Liver (tissue), 9 donors: Measurements from ENCODE around the gene PLXNB2. TPM values are rescaled to one million over a fixed set of nuclear protein-coding genes. Genes with fewer than 3 reads are reported as not detected.

Experiments used
- DNase-seq: peaks from one replicate; pipeline ENCODE4 v3.0.0-alpha.2; 2017; ENCODE audit warnings: low spot score
- H3K27ac ChIP-seq, 2 donors: one replicate each; pipeline ENCODE4 v1.7.0; 2013; ENCODE audit warnings: inconsistent platforms in 2 of 2, low read length in 2 of 2, control low read depth in 1 of 2, low read depth in 1 of 2, mild to moderate bottlenecking in 1 of 2
- H3K27me3 ChIP-seq, 4 donors: one replicate each; pipeline versions ENCODE4 v1.6.1 to v1.7.0; 2013; ENCODE audit warnings: low read length in 3 of 4, inconsistent platforms in 1 of 4, mild to moderate bottlenecking in 1 of 4, moderate library complexity in 1 of 4; ENCODE audit not compliant: control insufficient read depth in 4 of 4, insufficient read depth in 4 of 4
- H3K36me3 ChIP-seq, 4 donors: one replicate each; pipeline versions ENCODE4 v1.6.1 to v1.7.0; 2013; ENCODE audit warnings: low read length in 3 of 4, mild to moderate bottlenecking in 3 of 4, low read depth in 1 of 4, moderate library complexity in 1 of 4; ENCODE audit not compliant: control insufficient read depth in 4 of 4, insufficient read depth in 3 of 4
- H3K4me1 ChIP-seq, 4 donors: one replicate each; pipeline versions ENCODE4 v1.6.1 to v1.7.0; 2013; ENCODE audit warnings: low read length in 3 of 4, mild to moderate bottlenecking in 3 of 4, moderate library complexity in 1 of 4; ENCODE audit not compliant: control insufficient read depth in 4 of 4, insufficient read depth in 4 of 4
- H3K4me3 ChIP-seq, 3 donors: one replicate each; pipeline versions ENCODE4 v1.6.1 to v1.7.0; 2013; ENCODE audit warnings: low read length in 3 of 3, control low read depth in 1 of 3, low read depth in 1 of 3, mild to moderate bottlenecking in 1 of 3
- H3K9ac ChIP-seq, 2 donors: one replicate each; pipeline ENCODE4 v1.7.0; 2013; ENCODE audit warnings: low read length in 2 of 2, mild to moderate bottlenecking in 2 of 2, moderate library complexity in 2 of 2, control low read depth in 1 of 2, low read depth in 1 of 2
- H3K9me3 ChIP-seq, 4 donors: one replicate each; pipeline versions ENCODE4 v1.6.1 to v1.7.0; 2013; ENCODE audit warnings: low read length in 3 of 4; ENCODE audit not compliant: control insufficient read depth in 4 of 4
- CTCF ChIP-seq: fragments of 150-350 bp; IDR thresholded peaks from 2 replicates; pipeline ENCODE4 v1.5.1; 2017; ENCODE audit warnings: improper control_type of control experiment, low read depth, low read length; ENCODE audit not compliant: missing input control
- EGR1 ChIP-seq, 2 donors: IDR thresholded peaks; 2 replicates each; pipeline ENCODE4 v1.6.1; 2016 to 2018; ENCODE audit warnings: antibody characterized with exemption in 2 of 2, low read depth in 2 of 2
- FOXA1 ChIP-seq: IDR thresholded peaks from 2 replicates; pipeline ENCODE4 v1.6.1; 2016; ENCODE audit warnings: antibody characterized with exemption
- FOXA2 ChIP-seq: IDR thresholded peaks from 2 replicates; pipeline ENCODE4 v1.6.1; 2016; ENCODE audit warnings: antibody characterized with exemption
- GABPA ChIP-seq, 2 donors: IDR thresholded peaks in 1 of 2; conservative IDR thresholded peaks in 1 of 2; 2 replicates each; pipeline ENCODE4 v1.6.1; 2016; ENCODE audit warnings: antibody characterized with exemption in 2 of 2, mild to moderate bottlenecking in 1 of 2, moderate library complexity in 1 of 2
- HNF4A ChIP-seq, 2 donors: conservative IDR thresholded peaks; 2 replicates each; pipeline ENCODE4 v1.6.1; 2016; ENCODE audit warnings: antibody characterized with exemption in 2 of 2, mild to moderate bottlenecking in 2 of 2
- HNF4G ChIP-seq: IDR thresholded peaks from 2 replicates; pipeline ENCODE4 v1.6.1; 2016; ENCODE audit warnings: antibody characterized with exemption
- MAX ChIP-seq: IDR thresholded peaks from 2 replicates; pipeline ENCODE4 v1.6.1; 2016; ENCODE audit warnings: antibody characterized with exemption
- RAD21 ChIP-seq, 2 donors: IDR thresholded peaks; 2 replicates each; pipeline ENCODE4 v1.6.1; 2016; ENCODE audit warnings: antibody characterized with exemption in 2 of 2, mild to moderate bottlenecking in 2 of 2
- REST ChIP-seq: IDR thresholded peaks from 2 replicates; pipeline ENCODE4 v1.6.1; 2016; ENCODE audit warnings: antibody characterized with exemption, mild to moderate bottlenecking
- RXRA ChIP-seq, 2 donors: IDR thresholded peaks; 2 replicates each; pipeline ENCODE4 v1.6.1; 2017 to 2018; ENCODE audit warnings: antibody characterized with exemption in 2 of 2, mild to moderate bottlenecking in 1 of 2
- TAF1 ChIP-seq: conservative IDR thresholded peaks from 2 replicates; pipeline ENCODE4 v1.6.1; 2016; ENCODE audit warnings: antibody characterized with exemption, mild to moderate bottlenecking
- YY1 ChIP-seq: IDR thresholded peaks from 2 replicates; pipeline ENCODE4 v1.6.1; 2016; ENCODE audit warnings: antibody characterized with exemption, mild to moderate bottlenecking
- ZBTB33 ChIP-seq: IDR thresholded peaks from 2 replicates; pipeline ENCODE4 v1.6.1; 2016; ENCODE audit warnings: antibody characterized with exemption
- WGBS: extraction: QIAGEN DNeasy Blood & Tissue Kit; methylation state at CpG from one replicate; pipeline ENCODE4 v1.1.7; 2013; 5-methylcytosine and 5-hydroxymethylcytosine counted together
- polyA plus RNA-seq, 2 donors: library from polyadenylated mRNA; stranded (reverse) in 1 of 2; unstranded in 1 of 2; fragments of 200-250 nt in 1 of 2; fragments of >200 nt in 1 of 2; fragmentation: Nextera tagmentation in 1 of 2; extraction: Ambion mirVana in 1 of 2; gene quantifications; one replicate each; pipeline versions ENCODE4 v1.2.1 to v1.2.3, GENCODE V29; 2013 to 2015
- total RNA-seq, 2 donors: library from RNA; depleted of rRNA; stranded (reverse); fragments of >200 nt; gene quantifications; one replicate each; pipeline ENCODE4 v1.2.3, GENCODE V29; 2014
- donor health status: healthy.
- donor health status: healthy.
- donor health status: healthy.
- donor health status: healthy.
- donor health status: healthy.

PLXNB2 gene
- total and polyA plus RNA-seq, 4 donors: 28.8 to 95.7 (median 73.9) TPM

GRCh38 chr22:50338860-50339462 lies 31.5 kb upstream of the PLXNB2 start:
- H3K4me3 ChIP-seq: no peak overlapping the region
- H3K9me3 ChIP-seq: no peaks in the 10 kb centered on the region
- H3K4me1 ChIP-seq: peaks cover 3 to 20% (median 9%) of the 10 kb centered on the region in 4 donors
- H3K9ac ChIP-seq: no peak overlapping the region
- H3K27me3 ChIP-seq: no peaks in the 10 kb centered on the region
- no peaks in the 10 kb centered on the region for H3K36me3 ChIP-seq
- no peak for DNase-seq
- over 99% methylated on average over 4 of the region's 4 CpGs for WGBS
- TF ChIP-seq CTCF (no peak), ZBTB33 (no peak)
- no peak overlapping the region for H3K27ac ChIP-seq

GRCh38 chr22:50338042-50338573 lies 30.7 kb upstream of the PLXNB2 start:
- H3K9ac ChIP-seq: no peak overlapping the region
- no peak for TF ChIP-seq GABPA (IDR thresholded peaks at IDR 0.05 in 1 of 2, conservative IDR thresholded peaks at IDR 0.05 in 1 of 2)
- TF ChIP-seq HNF4G: no peak
- no peak for TF ChIP-seq CTCF
- TF ChIP-seq REST: no peak
- TF ChIP-seq YY1: no peak
- TF ChIP-seq MAX: no peak
- TF ChIP-seq FOXA2: no peak
- no peak for TF ChIP-seq FOXA1
- no peak for TF ChIP-seq RXRA (IDR thresholded peaks at IDR 0.05)
- TF ChIP-seq EGR1 (IDR thresholded peaks at IDR 0.05; ENCODE audit: low read depth in 2 of 2): no peak
- no peak for TF ChIP-seq ZBTB33
- no peak for TF ChIP-seq HNF4A (conservative IDR thresholded peaks at IDR 0.05)
- TF ChIP-seq RAD21 (IDR thresholded peaks at IDR 0.05): no peak
- TF ChIP-seq TAF1: no peak
- H3K27me3 ChIP-seq: no peaks in the 10 kb centered on the region
- H3K4me1 ChIP-seq: peaks cover 3 to 20% (median 9%) of the 10 kb centered on the region in 4 donors
- H3K36me3 ChIP-seq: no peaks in the 10 kb centered on the region
- no peak for DNase-seq
- no peaks in the 10 kb centered on the region for H3K9me3 ChIP-seq
- 98% methylated on average over 5 of the region's 5 CpGs for WGBS
- H3K4me3 ChIP-seq: no peak overlapping the region
- no peak overlapping the region for H3K27ac ChIP-seq
